PC-9 (cell line): Measurements from ENCODE around the gene NBPF4.
"Not testable (repeated sequence)": the region's sequence is repeated elsewhere in the genome, so short reads cannot be mapped to it uniquely, and the experiment has no call there.

Experiments
- CTCF ChIP-seq: fragments of 200-600 bp; sonication (generic); conservative IDR thresholded peaks from 2 replicates; pipeline ENCODE4 v1.6.1; 2017; ENCODE audit warnings: mixed run types, antibody characterized with exemption, mild to moderate bottlenecking, moderate library complexity
- EZH2 ChIP-seq: fragments of 200-600 bp; sonication (generic); IDR thresholded peaks from 2 replicates; pipeline ENCODE4 v1.8.0; 2017; ENCODE audit warnings: antibody characterized with exemption, low read depth

GRCh38 chr1:108261519-108261918 is 17.6 kb upstream of the NBPF4 start:
- not testable (repeated sequence) for TF ChIP-seq CTCF, EZH2
